ENCODE results near the gene IL1RN.

The IL1RN gene

GRCh38 chr2:113114996-113115395 is 12.4 kb upstream of the IL1RN start:
- no peaks in the 10 kb centered on the region for H3K9me3 ChIP-seq (ENCODE audit: control insufficient read depth, low read length)
- no peak overlapping the region for H3K27ac ChIP-seq (ENCODE audit: insufficient read depth, low read length, poor library complexity, severe bottlenecking)
- no peak for DNase-seq
- H3K36me3 ChIP-seq (ENCODE audit: control insufficient read depth, insufficient read depth, low read length): no peaks in the 10 kb centered on the region
- no peaks in the 10 kb centered on the region for H3K27me3 ChIP-seq (replicated peaks; ENCODE audit: control insufficient read depth, insufficient read depth, low read length, poor library complexity, severe bottlenecking)
- no peak overlapping the region for H3K4me3 ChIP-seq (ENCODE audit: insufficient read depth, low read depth, low read length, poor library complexity, severe bottlenecking)
- H3K4me1 ChIP-seq (ENCODE audit: control insufficient read depth, insufficient read depth, low read length, poor library complexity, severe bottlenecking): peaks cover 16% of the 10 kb centered on the region

- no peak for DNase-seq
- Histone ChIP-seq H3K4me1 (ENCODE audit: control insufficient read depth, insufficient read depth, low read length, poor library complexity, severe bottlenecking) (peaks cover 16% of the 10 kb centered on the region), H3K36me3 (ENCODE audit: control insufficient read depth, insufficient read depth, low read length) (no peaks in the 10 kb centered on the region), H3K27ac (ENCODE audit: insufficient read depth, low read length, poor library complexity, severe bottlenecking) (no peak overlapping the region), H3K27me3 (replicated peaks; ENCODE audit: control insufficient read depth, insufficient read depth, low read length, poor library complexity, severe bottlenecking) (no peaks in the 10 kb centered on the region), H3K9me3 (ENCODE audit: control insufficient read depth, low read length) (no peaks in the 10 kb centered on the region), H3K4me3 (ENCODE audit: insufficient read depth, low read depth, low read length, poor library complexity, severe bottlenecking) (peak overlapping the region; percentile 8)
These were observed 11.1 kb upstream of the IL1RN start for GRCh38 chr2:113116100-113116958.

GRCh38 chr2:113117541-113118262 is 9.7 kb upstream of the IL1RN start:
- no peak overlapping the region for H3K4me3 ChIP-seq (ENCODE audit: insufficient read depth, low read depth, low read length, poor library complexity, severe bottlenecking)
- H3K36me3 ChIP-seq (ENCODE audit: control insufficient read depth, insufficient read depth, low read length): no peaks in the 10 kb centered on the region
- no peaks in the 10 kb centered on the region for H3K9me3 ChIP-seq (ENCODE audit: control insufficient read depth, low read length)
- H3K4me1 ChIP-seq (ENCODE audit: control insufficient read depth, insufficient read depth, low read length, poor library complexity, severe bottlenecking): peaks cover 16% of the 10 kb centered on the region
- no peak overlapping the region for H3K27ac ChIP-seq (ENCODE audit: insufficient read depth, low read length, poor library complexity, severe bottlenecking)
- DNase-seq: no peak
- no peaks in the 10 kb centered on the region for H3K27me3 ChIP-seq (replicated peaks; ENCODE audit: control insufficient read depth, insufficient read depth, low read length, poor library complexity, severe bottlenecking)

- Histone ChIP-seq H3K4me1 (ENCODE audit: control insufficient read depth, insufficient read depth, low read length, poor library complexity, severe bottlenecking) (peaks cover 16% of the 10 kb centered on the region), H3K36me3 (ENCODE audit: control insufficient read depth, insufficient read depth, low read length) (no peaks in the 10 kb centered on the region), H3K27ac (ENCODE audit: insufficient read depth, low read length, poor library complexity, severe bottlenecking) (no peak overlapping the region), H3K27me3 (replicated peaks; ENCODE audit: control insufficient read depth, insufficient read depth, low read length, poor library complexity, severe bottlenecking) (no peaks in the 10 kb centered on the region), H3K9me3 (ENCODE audit: control insufficient read depth, low read length) (no peaks in the 10 kb centered on the region), H3K4me3 (ENCODE audit: insufficient read depth, low read depth, low read length, poor library complexity, severe bottlenecking) (no peak overlapping the region)
- DNase-seq: no peak
These were observed 9.1 kb upstream of the IL1RN start for GRCh38 chr2:113118263-113118657.

- H3K36me3 ChIP-seq (ENCODE audit: control insufficient read depth, insufficient read depth, low read length): no peaks in the 10 kb centered on the region
- peaks cover 16% of the 10 kb centered on the region for H3K4me1 ChIP-seq (ENCODE audit: control insufficient read depth, insufficient read depth, low read length, poor library complexity, severe bottlenecking)
- no peaks in the 10 kb centered on the region for H3K9me3 ChIP-seq (ENCODE audit: control insufficient read depth, low read length)
- no peaks in the 10 kb centered on the region for H3K27me3 ChIP-seq (replicated peaks; ENCODE audit: control insufficient read depth, insufficient read depth, low read length, poor library complexity, severe bottlenecking)
- DNase-seq: no peak
- no peak overlapping the region for H3K27ac ChIP-seq (ENCODE audit: insufficient read depth, low read length, poor library complexity, severe bottlenecking)
- no peak overlapping the region for H3K4me3 ChIP-seq (ENCODE audit: insufficient read depth, low read depth, low read length, poor library complexity, severe bottlenecking)
These were observed 8.3 kb upstream of the IL1RN start for GRCh38 chr2:113119111-113119510.

GRCh38 chr2:113120861-113121260 is 6.5 kb upstream of the IL1RN start:
- H3K4me1 ChIP-seq (ENCODE audit: control insufficient read depth, insufficient read depth, low read length, poor library complexity, severe bottlenecking): peaks cover 9% of the 10 kb centered on the region
- H3K4me3 ChIP-seq (ENCODE audit: insufficient read depth, low read depth, low read length, poor library complexity, severe bottlenecking): no peak overlapping the region
- no peaks in the 10 kb centered on the region for H3K27me3 ChIP-seq (replicated peaks; ENCODE audit: control insufficient read depth, insufficient read depth, low read length, poor library complexity, severe bottlenecking)
- no peaks in the 10 kb centered on the region for H3K9me3 ChIP-seq (ENCODE audit: control insufficient read depth, low read length)
- no peak for DNase-seq
- no peaks in the 10 kb centered on the region for H3K36me3 ChIP-seq (ENCODE audit: control insufficient read depth, insufficient read depth, low read length)
- no peak overlapping the region for H3K27ac ChIP-seq (ENCODE audit: insufficient read depth, low read length, poor library complexity, severe bottlenecking)

- Histone ChIP-seq H3K9me3 (ENCODE audit: control insufficient read depth, low read length) (no peaks in the 10 kb centered on the region), H3K27ac (ENCODE audit: insufficient read depth, low read length, poor library complexity, severe bottlenecking) (no peak overlapping the region), H3K36me3 (ENCODE audit: control insufficient read depth, insufficient read depth, low read length) (no peaks in the 10 kb centered on the region), H3K27me3 (replicated peaks; ENCODE audit: control insufficient read depth, insufficient read depth, low read length, poor library complexity, severe bottlenecking) (no peaks in the 10 kb centered on the region), H3K4me1 (ENCODE audit: control insufficient read depth, insufficient read depth, low read length, poor library complexity, severe bottlenecking) (no peaks in the 10 kb centered on the region), H3K4me3 (ENCODE audit: insufficient read depth, low read depth, low read length, poor library complexity, severe bottlenecking) (no peak overlapping the region)
- DNase-seq: no peak
These were observed 5.0 kb upstream of the IL1RN start for GRCh38 chr2:113122364-113122763.

GRCh38 chr2:113123726-113124125 is 3.7 kb upstream of the IL1RN start:
- Histone ChIP-seq H3K27me3 (replicated peaks; ENCODE audit: control insufficient read depth, insufficient read depth, low read length, poor library complexity, severe bottlenecking) (no peaks in the 10 kb centered on the region), H3K36me3 (ENCODE audit: control insufficient read depth, insufficient read depth, low read length) (no peaks in the 10 kb centered on the region), H3K4me3 (ENCODE audit: insufficient read depth, low read depth, low read length, poor library complexity, severe bottlenecking) (no peak overlapping the region), H3K4me1 (ENCODE audit: control insufficient read depth, insufficient read depth, low read length, poor library complexity, severe bottlenecking) (no peaks in the 10 kb centered on the region), H3K9me3 (ENCODE audit: control insufficient read depth, low read length) (no peaks in the 10 kb centered on the region), H3K27ac (ENCODE audit: insufficient read depth, low read length, poor library complexity, severe bottlenecking) (no peak overlapping the region)
- DNase-seq: no peak

- Histone ChIP-seq H3K4me1 (ENCODE audit: control insufficient read depth, insufficient read depth, low read length, poor library complexity, severe bottlenecking) (no peaks in the 10 kb centered on the region), H3K4me3 (ENCODE audit: insufficient read depth, low read depth, low read length, poor library complexity, severe bottlenecking) (no peak overlapping the region), H3K9me3 (ENCODE audit: control insufficient read depth, low read length) (no peaks in the 10 kb centered on the region), H3K27me3 (replicated peaks; ENCODE audit: control insufficient read depth, insufficient read depth, low read length, poor library complexity, severe bottlenecking) (no peaks in the 10 kb centered on the region), H3K36me3 (ENCODE audit: control insufficient read depth, insufficient read depth, low read length) (no peaks in the 10 kb centered on the region), H3K27ac (ENCODE audit: insufficient read depth, low read length, poor library complexity, severe bottlenecking) (no peak overlapping the region)
- DNase-seq: no peak
These were observed 3.0 kb upstream of the IL1RN start for GRCh38 chr2:113124181-113124961.

All from effector memory CD4-positive, alpha-beta T cell (primary cell).